ENCODE measurements around the gene CHD1.

Gene CHD1

GRCh38 chr5:98954392-98955028, 25.7 kb upstream of the CHD1 start:
- Mint-ChIP-seq H3K27me3 (no peaks in the 10 kb centered on the region), H3K4me3 (no peak overlapping the region), H3K27ac (no peak overlapping the region), H3K9me3 (no peaks in the 10 kb centered on the region), H3K36me3 (ENCODE audit: low read depth) (no peaks in the 10 kb centered on the region), H3K4me1 (ENCODE audit: low read depth) (no peaks in the 10 kb centered on the region)

DNA sequence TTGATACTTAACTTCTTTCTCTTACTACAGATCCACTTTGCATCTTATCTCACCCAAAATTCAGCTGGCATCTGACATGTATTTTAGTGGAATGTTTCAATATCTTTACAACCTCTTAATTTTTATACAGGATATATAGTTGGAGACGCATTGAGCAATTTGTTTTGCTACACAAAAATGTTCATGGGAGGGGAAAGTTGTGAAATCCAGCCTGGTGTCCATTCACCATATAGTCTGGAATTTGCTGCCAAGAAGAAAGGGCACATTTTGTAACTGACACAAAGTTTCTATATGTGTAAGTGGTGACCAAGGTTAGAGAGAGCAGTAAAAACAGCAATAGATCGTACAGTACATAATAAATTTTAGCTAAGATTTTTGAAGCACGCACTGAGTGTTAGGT, 14.0 kb upstream of the CHD1 start:
- Mint-ChIP-seq H3K36me3 (ENCODE audit: low read depth) (no peaks in the 10 kb centered on the region), H3K4me1 (ENCODE audit: low read depth) (peaks cover 31% of the 10 kb centered on the region), H3K9me3 (no peaks in the 10 kb centered on the region), H3K27me3 (no peaks in the 10 kb centered on the region), H3K27ac (no peak overlapping the region), H3K4me3 (no peak overlapping the region)

- H3K27me3 Mint-ChIP-seq: no peaks in the 10 kb centered on the region
- no peaks in the 10 kb centered on the region for H3K36me3 Mint-ChIP-seq (ENCODE audit: low read depth)
- no peak overlapping the region for H3K27ac Mint-ChIP-seq
- H3K4me1 Mint-ChIP-seq (ENCODE audit: low read depth): peaks cover 40% of the 10 kb centered on the region
- H3K9me3 Mint-ChIP-seq: no peaks in the 10 kb centered on the region
- no peak overlapping the region for H3K4me3 Mint-ChIP-seq
These were observed 12.5 kb upstream of the CHD1 start for GRCh38 chr5:98941131-98941883.

DNA sequence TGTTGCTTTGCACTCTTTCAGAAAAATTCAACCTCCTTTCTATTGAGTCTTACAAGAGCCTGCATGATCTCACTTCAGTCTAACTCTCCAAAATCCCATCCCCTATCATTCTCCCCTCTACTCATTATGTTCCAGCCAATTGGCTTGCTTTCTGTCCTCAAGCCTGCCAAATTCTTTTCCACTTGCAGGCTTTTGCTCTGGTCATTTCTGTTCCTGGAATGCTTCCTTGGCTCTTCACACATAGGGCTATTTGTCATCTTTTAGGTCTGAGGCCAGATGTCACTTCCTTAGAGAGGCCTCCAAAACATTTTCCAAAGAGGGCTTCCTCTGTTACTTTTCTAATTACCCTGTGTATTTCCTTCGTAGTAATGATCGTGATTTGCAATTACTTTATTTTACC, 11.8 kb upstream of the CHD1 start:
- H3K9me3 Mint-ChIP-seq: no peaks in the 10 kb centered on the region
- H3K27me3 Mint-ChIP-seq: no peaks in the 10 kb centered on the region
- H3K36me3 Mint-ChIP-seq (ENCODE audit: low read depth): no peaks in the 10 kb centered on the region
- H3K27ac Mint-ChIP-seq: peak overlapping the region; percentile 21
- no peak overlapping the region for H3K4me3 Mint-ChIP-seq
- H3K4me1 Mint-ChIP-seq (ENCODE audit: low read depth): peaks cover 42% of the 10 kb centered on the region

GRCh38 chr5:98938464-98938863, 9.7 kb upstream of the CHD1 start:
- H3K4me1 Mint-ChIP-seq (ENCODE audit: low read depth): peaks cover 63% of the 10 kb centered on the region
- no peak overlapping the region for H3K4me3 Mint-ChIP-seq
- H3K36me3 Mint-ChIP-seq (ENCODE audit: low read depth): peaks cover 5% of the 10 kb centered on the region
- no peaks in the 10 kb centered on the region for H3K9me3 Mint-ChIP-seq
- no peaks in the 10 kb centered on the region for H3K27me3 Mint-ChIP-seq
- H3K27ac Mint-ChIP-seq: peak overlapping the region; percentile 34

GRCh38 chr5:98936948-98937715, 8.3 kb upstream of the CHD1 start:
- Mint-ChIP-seq H3K36me3 (ENCODE audit: low read depth) (peaks cover 5% of the 10 kb centered on the region), H3K27ac (no peak overlapping the region), H3K9me3 (no peaks in the 10 kb centered on the region), H3K4me3 (no peak overlapping the region), H3K27me3 (no peaks in the 10 kb centered on the region), H3K4me1 (ENCODE audit: low read depth) (peaks cover 75% of the 10 kb centered on the region)

GRCh38 chr5:98935206-98935605, 6.4 kb upstream of the CHD1 start:
- Mint-ChIP-seq H3K9me3 (no peaks in the 10 kb centered on the region), H3K27ac (no peak overlapping the region), H3K4me1 (ENCODE audit: low read depth) (peaks cover 80% of the 10 kb centered on the region), H3K27me3 (no peaks in the 10 kb centered on the region), H3K4me3 (no peak overlapping the region), H3K36me3 (ENCODE audit: low read depth) (peaks cover 7% of the 10 kb centered on the region)

GRCh38 chr5:98934546-98934945, 5.7 kb upstream of the CHD1 start:
- Mint-ChIP-seq H3K4me3 (no peak overlapping the region), H3K27me3 (no peaks in the 10 kb centered on the region), H3K9me3 (no peaks in the 10 kb centered on the region), H3K36me3 (ENCODE audit: low read depth) (peaks cover 8% of the 10 kb centered on the region), H3K4me1 (ENCODE audit: low read depth) (peaks cover 81% of the 10 kb centered on the region), H3K27ac (peak overlapping the region; percentile 84)

DNA sequence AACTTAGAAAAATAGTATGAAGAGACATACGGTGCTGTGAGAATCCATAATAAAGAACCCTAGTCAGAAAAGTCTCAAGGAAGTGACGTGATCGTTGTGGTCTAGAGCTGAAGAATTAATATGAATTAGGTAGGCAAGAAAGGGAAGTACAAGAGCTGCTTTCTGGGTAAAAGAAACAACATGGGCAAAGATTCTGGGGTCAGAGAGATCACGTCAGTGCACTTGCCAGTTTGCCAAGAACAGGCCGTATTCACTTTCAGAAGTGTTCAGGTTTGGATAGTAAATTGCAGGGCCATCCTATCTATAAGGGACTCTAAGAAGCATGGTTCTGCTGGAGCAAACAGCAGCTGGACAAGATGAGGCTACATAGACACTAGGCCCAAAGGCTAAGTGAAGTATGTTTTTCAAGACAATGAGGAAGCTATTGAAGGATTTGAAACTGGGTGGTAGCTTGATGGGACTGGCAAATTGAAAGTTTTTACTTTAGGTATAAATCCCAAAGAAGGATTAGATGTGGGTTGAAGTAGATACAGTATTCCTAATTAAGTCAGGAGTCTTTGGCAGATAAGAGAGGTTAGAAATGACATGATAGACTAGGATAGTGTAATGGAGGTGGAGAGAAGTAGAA, 4.8 kb upstream of the CHD1 start:
- H3K4me3 Mint-ChIP-seq: peak overlapping the region; percentile 52
- H3K9me3 Mint-ChIP-seq: no peaks in the 10 kb centered on the region
- H3K27me3 Mint-ChIP-seq: no peaks in the 10 kb centered on the region
- H3K36me3 Mint-ChIP-seq (ENCODE audit: low read depth): peaks cover 8% of the 10 kb centered on the region
- H3K27ac Mint-ChIP-seq: peak overlapping the region; percentile 92
- H3K4me1 Mint-ChIP-seq (ENCODE audit: low read depth): peaks cover 75% of the 10 kb centered on the region

DNA sequence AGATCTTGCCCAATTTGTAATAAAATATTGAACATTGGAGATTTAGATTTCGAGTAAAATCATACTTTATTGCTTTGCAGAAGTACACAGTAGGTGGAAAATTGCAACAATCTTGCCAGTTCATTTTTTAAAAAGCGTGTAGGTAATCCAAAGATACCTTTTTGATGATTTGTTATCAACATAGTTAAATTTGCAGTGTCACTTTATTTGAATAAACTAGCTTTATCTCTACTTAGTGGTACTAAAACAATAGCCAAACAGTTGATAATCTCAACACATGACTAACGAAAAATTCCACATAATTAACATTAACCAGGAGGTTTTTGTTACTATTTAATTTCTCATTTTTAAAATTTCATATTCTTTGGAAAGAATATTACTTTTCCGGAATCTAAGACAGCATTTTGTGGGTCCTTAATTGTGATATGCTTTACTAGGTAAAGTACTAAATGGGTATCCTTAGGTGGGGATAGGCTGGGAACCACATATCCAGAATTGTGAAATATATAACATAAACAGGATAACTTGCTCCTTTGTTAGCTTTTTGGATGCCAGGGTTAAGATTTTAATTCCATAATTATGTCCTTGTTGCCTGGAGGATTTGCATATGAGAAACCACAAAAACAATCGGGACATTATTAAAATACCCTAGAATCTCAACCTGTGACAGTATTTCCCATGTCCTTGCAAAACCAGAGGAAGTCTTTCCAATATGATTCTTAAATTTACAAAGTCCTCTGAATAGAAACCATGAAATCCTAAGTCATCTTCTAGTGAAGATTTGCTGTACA, 2.4 kb upstream of the CHD1 start:
- peak overlapping the region; percentile 91 for H3K4me3 Mint-ChIP-seq
- H3K36me3 Mint-ChIP-seq (ENCODE audit: low read depth): peaks cover 22% of the 10 kb centered on the region
- no peaks in the 10 kb centered on the region for H3K27me3 Mint-ChIP-seq
- H3K9me3 Mint-ChIP-seq: no peaks in the 10 kb centered on the region
- H3K4me1 Mint-ChIP-seq (ENCODE audit: low read depth): peaks cover 71% of the 10 kb centered on the region
- H3K27ac Mint-ChIP-seq: peak overlapping the region; percentile 100

- Mint-ChIP-seq H3K9me3 (no peaks in the 10 kb centered on the region), H3K36me3 (ENCODE audit: low read depth) (peaks cover 36% of the 10 kb centered on the region), H3K27me3 (no peaks in the 10 kb centered on the region), H3K27ac (peak overlapping the region; percentile 100), H3K4me3 (peak overlapping the region; percentile 91), H3K4me1 (ENCODE audit: low read depth) (peaks cover 75% of the 10 kb centered on the region)
These were observed 997 bp upstream of the CHD1 start for GRCh38 chr5:98929710-98930298.

- Mint-ChIP-seq H3K27me3 (no peaks in the 10 kb centered on the region), H3K4me1 (ENCODE audit: low read depth) (peaks cover 73% of the 10 kb centered on the region), H3K9me3 (no peaks in the 10 kb centered on the region), H3K36me3 (ENCODE audit: low read depth) (peaks cover 47% of the 10 kb centered on the region), H3K27ac (peak overlapping the region; percentile 100), H3K4me3 (peak overlapping the region; percentile 96)
These were observed 576 bp downstream of the CHD1 start for GRCh38 chr5:98927989-98928872.

- Mint-ChIP-seq H3K27me3 (no peaks in the 10 kb centered on the region), H3K4me3 (peak overlapping the region; percentile 96), H3K27ac (peak overlapping the region; percentile 98), H3K4me1 (ENCODE audit: low read depth) (peaks cover 73% of the 10 kb centered on the region), H3K9me3 (no peaks in the 10 kb centered on the region), H3K36me3 (ENCODE audit: low read depth) (peaks cover 55% of the 10 kb centered on the region)
These were observed 1.4 kb downstream of the CHD1 start for GRCh38 chr5:98927242-98927988.

All from stimulated activated naive CD8-positive, alpha-beta T cell treated with anti-CD3 and anti-CD28 coated beads, Interleukin-15, Interleukin-2, amounts not matched to agents 100 ng/mL and 50 ng/mL, for 24 hours (primary cell).